HG03457 (cell line): Measurements from ENCODE around the gene UGT8.
"Not testable (repeated sequence)": the region's sequence is repeated elsewhere in the genome, so short reads cannot be mapped to it uniquely, and the experiment has no call there.

Experiments used
- ATAC-seq: cut with Tn5 transposase; IDR thresholded peaks from one replicate; pipeline ENCODE4 v1.9.1; 2021; ENCODE audit warnings: moderate number of reproducible peaks; ENCODE audit not compliant: unreplicated experiment

Gene UGT8

GRCh38 chr4:114603497-114603896 lies 4.9 kb downstream of the UGT8 start:
- peak; percentile 96 for ATAC-seq

- ATAC-seq = no peak
Observed at GRCh38 chr4:114606245-114606644, 7.6 kb downstream of the UGT8 start.

- ATAC-seq = no peak
Observed at GRCh38 chr4:114607056-114607455, 8.4 kb downstream of the UGT8 start.

- no peak for ATAC-seq
Observed at GRCh38 chr4:114613560-114613959, 15.0 kb downstream of the UGT8 start.

GRCh38 chr4:114615435-114615834 lies 16.8 kb downstream of the UGT8 start:
- ATAC-seq = no peak

- not testable (repeated sequence) for ATAC-seq
Observed at GRCh38 chr4:114616036-114616435, 17.4 kb downstream of the UGT8 start.

- no peak for ATAC-seq
Observed at GRCh38 chr4:114626196-114626595, 27.6 kb downstream of the UGT8 start.

- no peak for ATAC-seq
Observed at GRCh38 chr4:114636192-114636935, 37.8 kb downstream of the UGT8 start.

- no peak for ATAC-seq
Observed at GRCh38 chr4:114642173-114642780, 43.7 kb downstream of the UGT8 start.

- ATAC-seq = no peak
Observed at GRCh38 chr4:114649908-114650307, 51.3 kb downstream of the UGT8 start.

GRCh38 chr4:114653675-114654074 lies 55.1 kb downstream of the UGT8 start:
- ATAC-seq = no peak

GRCh38 chr4:114654592-114654991 lies 56.0 kb downstream of the UGT8 start:
- ATAC-seq = no peak

GRCh38 chr4:114658179-114658578 lies 59.6 kb downstream of the UGT8 start:
- ATAC-seq = no peak

- ATAC-seq = no peak
Observed at GRCh38 chr4:114658776-114659175, 60.2 kb downstream of the UGT8 start.

- peak; percentile 92 for ATAC-seq
Observed at GRCh38 chr4:114659386-114660008, 60.9 kb downstream of the UGT8 start.

- ATAC-seq = no peak
Observed at GRCh38 chr4:114663083-114663482, 64.5 kb downstream of the UGT8 start.

GRCh38 chr4:114668577-114668976 lies 70.0 kb downstream of the UGT8 start:
- ATAC-seq = no peak

- not testable (repeated sequence) for ATAC-seq
Observed at GRCh38 chr4:114670733-114671132, 72.1 kb downstream of the UGT8 start.

- ATAC-seq = no peak
Observed at GRCh38 chr4:114673306-114673705, 74.7 kb downstream of the UGT8 start.

GRCh38 chr4:114674080-114674479 lies 75.5 kb downstream of the UGT8 start:
- no peak for ATAC-seq

- no peak for ATAC-seq
Observed at GRCh38 chr4:114677346-114677979, 78.9 kb downstream of the UGT8 start.

- ATAC-seq = no peak
Observed at GRCh38 chr4:114684462-114684861, 85.9 kb downstream of the UGT8 start.
